Measurements from ENCODE around the gene KDM4D.

- TF ChIP-seq CTCF (conservative IDR thresholded peaks at IDR 0.05; ENCODE audit: low read length) (no peak), EZH2phosphoT487 (IDR thresholded peaks at IDR 0.05; ENCODE audit: borderline replicate concordance) (no peak)
Measured at GRCh38 chr11:94973099-94973968, at the start of gene KDM4D, which contains the start of gene CWC15.

Data from Loucy (cell line).